ENCODE measurements around the gene NETO1.

- TF ChIP-seq CTCF (IDR thresholded peaks at IDR 0.05) (no peak), POLR2A (IDR thresholded peaks at IDR 0.05) (no peak)
Observed at GRCh38 chr18:72742002-72742401, 125.8 kb downstream of the NETO1 start.
